VCaP (cell line): ENCODE measurements around the gene TCEAL6.
A peak's percentile ranks its signal among the peaks of the same experiment; 100 is the strongest.
"Not testable (repeated sequence)": the region's sequence is repeated elsewhere in the genome, so short reads cannot be mapped to it uniquely, and the experiment has no call there.

Experiments used
- H3K27ac ChIP-seq: fragments of 450-650 bp; 2 replicates; pipeline ENCODE4 v1.5.1; 2017
- CTCF ChIP-seq: fragments of 450-650 bp; conservative IDR thresholded peaks from 2 replicates; pipeline ENCODE4 v1.5.1; 2017; ENCODE audit warnings: mild to moderate bottlenecking, moderate library complexity

Gene TCEAL6

GRCh38 chrX:102129473-102129872, 12.8 kb downstream of the TCEAL6 start:
- no peak overlapping the region for H3K27ac ChIP-seq
- peak; percentile 49 for TF ChIP-seq CTCF

- no peak overlapping the region for H3K27ac ChIP-seq
- TF ChIP-seq CTCF: no peak
Measured at GRCh38 chrX:102126863-102127262, 15.4 kb downstream of the TCEAL6 start.

DNA sequence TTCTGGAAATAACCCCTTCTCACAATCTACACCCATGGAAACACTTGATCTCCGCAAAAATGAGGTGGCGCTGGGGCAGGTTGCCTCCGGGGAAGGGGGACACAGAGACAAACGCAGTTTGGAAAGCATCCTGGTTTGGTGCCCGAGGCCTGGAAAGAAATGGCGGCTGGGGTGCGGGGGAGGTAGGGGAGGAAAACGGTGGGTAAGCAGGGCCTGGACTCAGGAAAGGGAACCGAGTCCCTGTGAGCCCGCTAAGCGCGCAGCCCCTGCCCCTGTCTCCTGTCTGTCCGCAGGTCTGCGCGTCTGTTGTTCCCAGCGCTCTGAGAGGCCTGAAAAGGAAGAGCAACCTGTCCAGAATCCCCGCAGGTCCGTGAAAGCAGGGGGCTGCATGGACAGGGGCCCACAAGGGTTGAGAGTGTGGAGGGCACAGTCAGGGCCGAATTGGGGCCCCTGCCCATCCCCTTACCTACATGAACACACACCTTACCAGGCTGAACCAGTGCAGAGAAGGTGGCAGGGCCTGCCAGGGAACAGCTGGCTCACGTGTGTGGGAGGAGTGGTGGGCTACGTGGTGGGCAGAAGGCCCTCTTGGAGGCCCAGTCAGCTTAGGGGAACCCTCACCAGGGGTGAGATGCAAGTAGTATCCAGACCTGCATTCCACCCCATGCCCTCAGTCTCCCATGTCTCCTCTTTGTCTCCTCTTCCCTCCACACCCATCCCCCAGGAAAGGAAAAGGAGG, 16.0 kb downstream of the TCEAL6 start:
- not testable (repeated sequence) for H3K27ac ChIP-seq

DNA sequence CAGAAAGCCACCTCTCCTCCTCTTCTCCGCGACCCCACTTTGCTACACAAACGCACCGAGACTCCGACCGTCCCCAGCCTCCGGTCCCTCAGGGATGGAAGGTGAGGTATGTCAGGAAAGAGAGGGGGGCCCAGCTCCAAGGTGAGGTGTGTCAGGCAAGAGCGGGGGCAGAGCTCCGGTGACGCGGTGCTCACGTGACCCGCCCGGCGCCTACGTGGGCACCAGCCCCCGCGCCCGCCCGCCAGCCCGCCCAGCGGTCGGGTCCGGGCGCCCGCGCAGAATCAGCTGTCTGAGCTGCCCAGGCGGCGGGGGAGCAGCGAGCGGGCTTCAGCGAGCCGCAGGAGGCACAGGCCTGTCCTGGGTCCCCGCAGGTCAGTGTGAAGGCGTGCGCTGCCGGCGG, 16.8 kb downstream of the TCEAL6 start, which contains the start of gene TCEAL2:
Gene TCEAL2, plus strand, starts transcription at position 244 of the 400 bp plus-strand sequence. CDS start 1,152 bp downstream, outside the sequence.
- H3K27ac ChIP-seq: not testable (repeated sequence)

DNA sequence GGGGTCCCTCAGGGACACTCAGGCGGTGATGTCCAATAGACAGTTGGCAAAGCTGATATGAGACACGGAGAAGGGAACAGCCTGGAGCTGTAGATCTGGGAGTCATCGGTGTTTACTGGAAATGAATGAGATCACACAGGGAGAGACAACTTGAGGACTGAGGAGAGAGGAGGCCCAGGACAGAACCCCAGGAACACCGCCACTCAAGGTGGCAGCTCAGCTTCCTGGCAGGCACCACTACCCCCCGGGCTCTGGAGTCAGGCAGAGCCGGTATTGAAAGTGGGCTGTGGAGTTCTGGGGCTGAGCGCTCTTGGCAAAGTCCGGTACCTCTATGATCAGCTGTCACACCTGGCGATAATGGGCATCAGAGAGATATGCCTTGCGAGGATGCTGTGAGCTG, 17.3 kb downstream of the TCEAL6 start:
- not testable (repeated sequence) for H3K27ac ChIP-seq

DNA sequence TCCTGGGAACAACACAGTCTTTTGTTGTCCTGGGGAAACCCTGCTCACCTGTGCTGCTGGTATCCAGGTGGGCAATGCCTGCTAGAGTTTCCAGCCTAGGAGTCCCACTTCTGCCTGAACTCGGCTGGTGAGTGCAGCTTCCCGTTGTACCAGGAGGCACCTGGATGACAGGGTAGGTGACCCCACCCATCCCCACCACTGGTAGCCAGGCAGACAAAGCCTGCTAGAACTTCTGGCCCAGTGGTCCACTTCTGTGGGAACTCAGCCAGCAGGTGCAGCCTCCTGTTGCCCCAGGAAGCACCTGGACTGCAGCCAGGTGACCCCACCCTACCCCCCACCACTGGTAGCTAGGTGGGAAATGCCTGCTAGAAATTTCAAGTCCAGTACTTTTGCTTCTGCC, 26.5 kb downstream of the TCEAL6 start:
- no peak overlapping the region for H3K27ac ChIP-seq
- no peak for TF ChIP-seq CTCF

DNA sequence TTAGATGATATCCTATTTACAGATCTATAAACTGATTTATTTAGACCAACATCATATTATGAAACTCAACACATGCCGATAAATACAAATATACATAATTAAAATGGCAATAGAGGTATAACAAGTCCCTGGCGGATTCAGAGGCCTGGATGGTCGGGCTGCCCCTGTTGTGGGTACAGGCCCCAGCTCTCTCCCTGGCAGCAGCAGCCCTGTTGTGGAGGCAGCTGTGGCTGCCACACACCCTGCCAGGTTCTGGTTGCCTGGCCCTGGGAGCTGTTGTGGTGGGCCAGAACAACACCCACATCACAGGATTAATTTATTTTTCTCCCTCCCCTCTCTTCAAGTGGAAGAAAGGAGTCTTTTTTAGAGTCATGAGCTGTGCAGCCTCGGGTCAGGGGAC, 28.9 kb downstream of the TCEAL6 start:
- no peak for TF ChIP-seq CTCF
- no peak overlapping the region for H3K27ac ChIP-seq
